GM12878 (cell line): ENCODE data around the gene RPL27A. TPM values are rescaled to one million over a fixed set of nuclear protein-coding genes. Genes with fewer than 3 reads are reported as not detected.

Source experiments
- ATAC-seq: fragments of 200-7000 bp; cut with Tn5 transposase; 3 replicates; pipeline ENCODE4 v1.9.1; 2020; ENCODE audit warnings: mild to moderate bottlenecking, moderate library complexity
- BruUV-seq: library from RNA; stranded (reverse); fragments of 400-500 nt; replicated peaks from 2 replicates; lab custom pipeline; 2021; lab: Mats Ljungman, UMichigan
- CTCF ChIA-PET: fragments of 300-600 bp; sonication (Branson Sonifier 250); formaldehyde crosslinking; extraction: SDS; loops from one replicate; lab custom pipeline; 2021; ENCODE audit warnings: inconsistent platforms; lab: Yijun Ruan, JAX
- POLR2A ChIA-PET: fragments of 350-600 bp; formaldehyde crosslinking; extraction: SDS; loops from one replicate; lab custom pipeline; 2021; ENCODE audit warnings: inconsistent platforms; lab: Charles Lee
- RAD21 ChIA-PET: fragments of 300-600 bp; sonication (Branson Sonifier 250); formaldehyde crosslinking; loops from one replicate; lab custom pipeline; 2023; ENCODE audit warnings: antibody characterized with exemption; ENCODE audit not compliant: unreplicated experiment; lab: Charles Lee
- SMC1A ChIA-PET: fragments of 300-600 bp; sonication (Branson Sonifier 250); formaldehyde crosslinking; loops from one replicate; lab custom pipeline; 2023; ENCODE audit not compliant: unreplicated experiment, uncharacterized antibody; lab: Charles Lee
- DNase-seq: peaks from one replicate; pipeline ENCODE4 v3.0.0-alpha.2; 2011; ENCODE audit warnings: low read depth, low spot score
- FAIRE-seq: peaks from 3 replicates; lab custom pipeline; 2011; peaks lifted over from hg19 to GRCh38; lab: Jason Lieb, UNC
- H2AFZ ChIP-seq: 2 replicates; pipeline ENCODE4 v1.6.0; 2011; ENCODE audit warnings: low read depth, low read length, control low read depth; ENCODE audit not compliant: control insufficient read depth
- H3K27ac ChIP-seq: 2 replicates; pipeline ENCODE4 v1.5.1; 2011; ENCODE audit warnings: control low read depth; ENCODE audit not compliant: control insufficient read depth, insufficient read depth
- H3K27me3 ChIP-seq, 2 experiments: replicated peaks in 1 of 2; 2 replicates each; pipeline versions ENCODE4 v1.6.0 to v1.6.1; 2011; ENCODE audit warnings: low read length in 1 of 2; ENCODE audit not compliant: control insufficient read depth in 2 of 2, insufficient read depth in 2 of 2
- H3K36me3 ChIP-seq, 2 experiments: 2 replicates each; pipeline ENCODE4 v1.5.1; 2011; ENCODE audit warnings: low read length in 1 of 2; ENCODE audit not compliant: control insufficient read depth in 2 of 2, insufficient read depth in 2 of 2
- H3K4me1 ChIP-seq: 2 replicates; pipeline ENCODE4 v1.6.1; 2011; ENCODE audit warnings: mild to moderate bottlenecking, low read length, moderate library complexity, mixed read lengths; ENCODE audit not compliant: control insufficient read depth, insufficient read depth
- H3K4me2 ChIP-seq: 2 replicates; pipeline ENCODE4 v1.6.0; 2011; ENCODE audit warnings: control low read depth; ENCODE audit not compliant: control insufficient read depth, insufficient read depth
- H3K4me3 ChIP-seq: fragments of 200-600 bp; sonication (generic); 2 replicates; pipeline ENCODE4 v1.5.1; 2016
- H3K79me2 ChIP-seq: 2 replicates; pipeline ENCODE4 v1.6.0; 2011; ENCODE audit warnings: low read length; ENCODE audit not compliant: control insufficient read depth, insufficient read depth
- H3K9ac ChIP-seq: 2 replicates; pipeline ENCODE4 v1.8.0; 2011; ENCODE audit warnings: low read length, control low read depth, mixed read lengths; ENCODE audit not compliant: control insufficient read depth, insufficient read depth
- H3K9me3 ChIP-seq: replicated peaks from 3 replicates; pipeline ENCODE4 v1.5.1; 2011; ENCODE audit warnings: mild to moderate bottlenecking, low read length; ENCODE audit not compliant: control insufficient read depth, insufficient read depth
- H4K20me1 ChIP-seq: 2 replicates; pipeline ENCODE4 v1.6.0; 2011; ENCODE audit not compliant: control insufficient read depth, insufficient read depth
- ASH2L ChIP-seq: fragments of 300-600, 200-600 bp; sonication (generic); IDR thresholded peaks from 2 replicates; pipeline ENCODE4 v1.6.1; 2017; ENCODE audit warnings: low read depth, mild to moderate bottlenecking, borderline replicate concordance
- ATF2 ChIP-seq: IDR thresholded peaks from 2 replicates; pipeline ENCODE4 v1.6.1; 2012; ENCODE audit warnings: low read length, inconsistent platforms
- CREM ChIP-seq: IDR thresholded peaks from 2 replicates; pipeline ENCODE4 v1.6.1; 2014; ENCODE audit warnings: antibody characterized with exemption, low read depth
- EZH2 ChIP-seq: IDR thresholded peaks from 2 replicates; pipeline ENCODE4 v1.6.1; 2012; ENCODE audit warnings: low read depth, mild to moderate bottlenecking, control low read depth, inconsistent platforms, low read length, borderline replicate concordance; ENCODE audit not compliant: control insufficient read depth
- MLLT1 ChIP-seq: fragments of 450-650 bp; IDR thresholded peaks from 2 replicates; pipeline ENCODE4 v1.6.1; 2016; ENCODE audit warnings: mild to moderate bottlenecking
- NBN ChIP-seq: fragments of 450-650 bp; IDR thresholded peaks from 2 replicates; pipeline ENCODE4 v1.6.1; 2016
- NFXL1 ChIP-seq: fragments of 450-650 bp; IDR thresholded peaks from 2 replicates; pipeline ENCODE4 v1.6.1; 2017; ENCODE audit warnings: antibody characterized with exemption, mild to moderate bottlenecking, borderline replicate concordance
- NFYB ChIP-seq: IDR thresholded peaks from 2 replicates; pipeline ENCODE4 v1.6.1; 2011; ENCODE audit warnings: low read depth, mild to moderate bottlenecking, low read length, improper control_type of control experiment, moderate library complexity; ENCODE audit not compliant: insufficient read depth
- RAD21 ChIP-seq: IDR thresholded peaks from 2 replicates; pipeline ENCODE4 v1.6.1; 2011; ENCODE audit warnings: mild to moderate bottlenecking, low read depth, low read length, moderate library complexity; ENCODE audit not compliant: insufficient read depth
- SMARCA5 ChIP-seq: fragments of 450-650 bp; IDR thresholded peaks from 2 replicates; pipeline ENCODE4 v1.6.1; 2017; ENCODE audit warnings: mild to moderate bottlenecking
- SREBF2 ChIP-seq: IDR thresholded peaks from 2 replicates; pipeline ENCODE4 v1.6.1; 2012; ENCODE audit warnings: mild to moderate bottlenecking, low read length
- SUZ12 ChIP-seq: fragments of 200-600 bp; sonication (generic); IDR thresholded peaks from one replicate; pipeline ENCODE4 v1.6.1; 2018; ENCODE audit warnings: antibody characterized with exemption, mild to moderate bottlenecking; ENCODE audit not compliant: unreplicated experiment
- TARDBP ChIP-seq: IDR thresholded peaks from 2 replicates; pipeline ENCODE4 v1.6.1; 2016; ENCODE audit warnings: borderline replicate concordance
- TCF7 ChIP-seq: IDR thresholded peaks from 2 replicates; pipeline ENCODE4 v1.6.1; 2014; ENCODE audit warnings: antibody characterized with exemption, borderline replicate concordance
- YY1 ChIP-seq: IDR thresholded peaks from 2 replicates; pipeline ENCODE4 v1.6.1; 2011; ENCODE audit warnings: low read depth, mild to moderate bottlenecking, low read length
- ZNF207 ChIP-seq: fragments of 450-650 bp; IDR thresholded peaks from 2 replicates; pipeline ENCODE4 v1.6.1; 2014; ENCODE audit warnings: antibody characterized with exemption, mild to moderate bottlenecking, borderline replicate concordance
- ZNF217 ChIP-seq: fragments of 450-650 bp; IDR thresholded peaks from 2 replicates; pipeline ENCODE4 v1.6.1; 2017; ENCODE audit warnings: antibody characterized with exemption, mild to moderate bottlenecking
- whole genome bisulfite sequencing: methylation state at CpG from one replicate; pipeline ENCODE4 v1.1.6; 2016; ENCODE audit warnings: low lambda C conversion rate; ENCODE audit not compliant: insufficient replicate concordance, insufficient coverage; ENCODE audit errors: missing lambda C conversion rate; 5-methylcytosine and 5-hydroxymethylcytosine counted together
- in situ Hi-C: fragments of 300-500 bp; cut with MboI; formaldehyde crosslinking; loops from 9 replicates; pipeline ENCODE4 v1.14.3; 2018; ENCODE audit warnings: mixed read lengths
- intact Hi-C: fragments of 100-400 bp; cut with micrococcal nuclease; formaldehyde crosslinking; loops from one replicate; pipeline ENCODE4 v1.14.2; 2022; ENCODE audit not compliant: unreplicated experiment
- polyA plus RNA-seq, 11 experiments: library from polyadenylated mRNA; depleted of rRNA in 4 of 11; unstranded in 6 of 11; stranded (reverse) in 5 of 11; fragments of >200 nt; fragmentation: Nextera tagmentation in 4 of 11; fragmentation: Illumina TruSeq in 1 of 11; extraction: Ambion mirVana in 4 of 11; extraction: Trizol in 1 of 11; gene quantifications; 1 replicate in 1 of 11; 2 replicates in 10 of 11; pipeline versions ENCODE4 v1.2.1 to v1.2.3, GENCODE V29; 2011 to 2016; ENCODE audit warnings: inconsistent platforms in 2 of 11, missing spikeins in 2 of 11, low read depth in 1 of 11
- total RNA-seq, 4 experiments: library from RNA; depleted of rRNA in 3 of 4; stranded (reverse); fragments of >200 nt in 3 of 4; fragmentation: Illumina TruSeq in 1 of 4; extraction: Trizol in 1 of 4; gene quantifications; 2 replicates each; pipeline versions ENCODE4 v1.2.1 to v1.2.3, GENCODE V29; 2013 to 2021

RPL27A gene
- total and polyA plus RNA-seq, 10 of the 15 experiments (the other 5 are each of a cell fraction or from before 2014, with no cell fraction given) = 978 to 4,776 (median 1,959) TPM

DNA sequence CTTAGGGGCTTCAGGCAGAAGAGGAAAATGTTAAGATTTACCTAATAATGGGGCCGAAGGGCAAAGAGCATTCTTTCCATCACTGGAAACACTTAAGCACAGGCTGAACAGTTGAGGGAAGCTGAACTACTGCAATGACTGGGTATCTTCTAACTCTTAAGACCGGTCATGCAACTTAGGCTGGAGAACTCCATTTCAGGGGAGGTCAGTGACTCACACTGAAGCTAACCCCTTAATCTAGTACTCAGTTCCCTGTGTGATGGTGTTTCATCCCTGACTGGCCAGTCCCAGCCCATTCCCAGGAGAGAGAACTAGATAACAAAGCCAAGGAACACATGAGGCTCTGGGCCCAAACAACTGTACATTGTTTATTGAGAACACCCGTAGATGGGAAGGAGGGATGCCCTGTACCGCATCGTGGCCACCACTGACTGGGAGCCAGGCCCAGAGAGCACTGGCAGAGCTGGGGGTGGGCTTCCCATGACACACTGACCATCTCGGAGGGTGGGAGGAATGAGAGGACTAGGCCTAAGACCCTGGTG, 10.5 kb downstream of the RPL27A start:
- no peak overlapping the region for H3K9ac ChIP-seq
- H3K4me3 ChIP-seq = no peak overlapping the region
- no peak overlapping the region for H3K27ac ChIP-seq
- H3K9me3 ChIP-seq = no peaks in the 10 kb centered on the region
- H3K36me3 ChIP-seq = peaks cover 0 to 10% of the 10 kb centered on the region in 2 experiments; a peak in 3 of 4 replicates
- H2AFZ ChIP-seq = no peak overlapping the region
- ChIA-PET RAD21 (no interaction called here), SMC1A (no interaction called here), POLR2A (no interaction called here), CTCF (no interaction called here)
- H3K4me2 ChIP-seq = no peak overlapping the region
- H3K27me3 ChIP-seq = no peaks in the 10 kb centered on the region
- H3K79me2 ChIP-seq = peaks cover 11% of the 10 kb centered on the region
- peaks cover 7% of the 10 kb centered on the region for H3K4me1 ChIP-seq
- no peaks in the 10 kb centered on the region for H4K20me1 ChIP-seq
- TF ChIP-seq NFXL1 (no peak), ASH2L (no peak), EZH2 (no peak), NFYB (no peak), MLLT1 (no peak), ATF2 (no peak), ZNF207 (no peak), SUZ12 (no peak), YY1 (no peak), TCF7 (no peak), ZNF217 (no peak), SREBF2 (no peak), TARDBP (no peak), CREM (no peak), RAD21 (no peak), SMARCA5 (no peak), NBN (no peak)
- DNase-seq (no peak), FAIRE-seq (no peak), ATAC-seq (no peak)
- WGBS = 97% methylated on average over 6 of the region's 6 CpGs
- in situ Hi-C loops = no loop called here
- intact Hi-C loops = no loop called here
- no TSS peak for BruUV-seq
